Transverse colon (tissue), 4 donors: Measurements from ENCODE around the gene SLC22A31. TPM values are rescaled to one million over a fixed set of nuclear protein-coding genes. Genes with fewer than 3 reads are reported as not detected.
"Not testable (repeated sequence)": the region's sequence is repeated elsewhere in the genome, so short reads cannot be mapped to it uniquely, and the experiment has no call there.

Experiments used
- DNase-seq: peaks from one replicate; pipeline ENCODE4 v3.0.0-alpha.2; 2019
- H3K27ac ChIP-seq, 4 donors: fragments of 200-600 bp; sonication (generic); 2 replicates each; pipeline ENCODE4 v1.5.1; 2016 to 2018; ENCODE audit warnings: inconsistent platforms in 4 of 4
- H3K27me3 ChIP-seq: fragments of 200-600 bp; sonication (generic); 2 replicates; pipeline ENCODE4 v1.5.1; 2017; ENCODE audit warnings: inconsistent platforms
- H3K36me3 ChIP-seq, 4 donors: fragments of 200-600 bp; sonication (generic); 2 replicates each; pipeline ENCODE4 v1.5.1; 2017 to 2019; ENCODE audit warnings: inconsistent platforms in 4 of 4
- H3K4me1 ChIP-seq, 4 donors: fragments of 200-600 bp; sonication (generic); 2 replicates each; pipeline ENCODE4 v1.5.1; 2017 to 2020; ENCODE audit warnings: inconsistent platforms in 4 of 4
- H3K4me3 ChIP-seq, 4 donors: fragments of 200-600 bp; sonication (generic); 1 replicate in 1 of 4; 2 replicates in 3 of 4; pipeline versions ENCODE4 v1.5.1 to v1.6.1; 2017 to 2019; ENCODE audit warnings: inconsistent platforms in 4 of 4
- H3K9me3 ChIP-seq, 2 donors: fragments of 200-600 bp; sonication (generic); 2 replicates each; pipeline ENCODE4 v1.5.1; 2017 to 2019; ENCODE audit warnings: inconsistent platforms in 2 of 2
- EP300 ChIP-seq: sonication (generic); formaldehyde crosslinking; IDR thresholded peaks from one replicate; pipeline ENCODE4 v1.6.1; 2017; ENCODE audit warnings: antibody characterized with exemption, low read depth
- POLR2A ChIP-seq: fragments of 450-650 bp; IDR thresholded peaks from one replicate; pipeline ENCODE4 v1.6.1; 2016; ENCODE audit warnings: antibody characterized with exemption, mild to moderate bottlenecking, moderate library complexity
- POLR2AphosphoS5 ChIP-seq, 3 donors: sonication (generic); formaldehyde crosslinking; IDR thresholded peaks; one replicate each; pipeline ENCODE4 v1.6.1; 2016; ENCODE audit warnings: antibody characterized with exemption in 3 of 3
- WGBS, 2 donors: methylation state at CpG; one replicate each; pipeline ENCODE4 v1.1.5; 2018; ENCODE audit warnings: low coverage in 1 of 2; 5-methylcytosine and 5-hydroxymethylcytosine counted together
- in situ Hi-C, 4 donors: fragments of 200-750 bp; cut with MboI; loops; one replicate each; pipeline versions ENCODE4 v1.15.0 to v1.15.1; 2017; ENCODE audit warnings: low sequenced_read_pairs in 3 of 4, low pct_ligation_motif_present in 1 of 4, low pct_unique_long_range_greater_than_20kb in 1 of 4
- intact Hi-C: fragments of 100-400 bp; cut with DNase I; formaldehyde crosslinking; loops from one replicate; pipeline ENCODE4 v1.15.1; 2023; ENCODE audit warnings: low total_unique reads
- total RNA-seq, 4 donors: library from RNA; depleted of rRNA; stranded (reverse); fragments of >200 nt; gene quantifications; one replicate each; pipeline ENCODE4 v1.1.0, GENCODE V29; 2016
- TF ChIP-seq, protein P1 (sequence below), 5 experiments: fragments of 200-600 bp in 3 of 5; fragments of 450-650 bp in 2 of 5; sonication (generic) in 3 of 5; IDR thresholded peaks; 1 replicate in 2 of 5; 2 replicates in 3 of 5; pipeline ENCODE4 v1.5.1; 2016 to 2017; ENCODE audit warnings: antibody characterized with exemption in 5 of 5, inconsistent platforms in 3 of 5, mild to moderate bottlenecking in 2 of 5, moderate library complexity in 1 of 5

Gene SLC22A31
- total RNA-seq, 4 donors from 2014 or later, result 1.3 TPM; not detected in 3

- WGBS, 2 donors, result 54% methylated on average over 19 of the region's 19 CpGs; no CpG with 5 or more reads in 1 of the 2 donors
- intact Hi-C loops (no loop called here), in situ Hi-C loops (no loop called here)
- Histone ChIP-seq H3K36me3 (no peaks in the 10 kb centered on the region), H3K27me3 (peaks cover 23% of the 10 kb centered on the region), H3K9me3 (no peaks in the 10 kb centered on the region), H3K27ac (no peak overlapping the region), H3K4me3 (no peak overlapping the region), H3K4me1 (peaks cover 0 to 7% (median 4%) of the 10 kb centered on the region in 4 donors)
- TF ChIP-seq, protein P1, sequence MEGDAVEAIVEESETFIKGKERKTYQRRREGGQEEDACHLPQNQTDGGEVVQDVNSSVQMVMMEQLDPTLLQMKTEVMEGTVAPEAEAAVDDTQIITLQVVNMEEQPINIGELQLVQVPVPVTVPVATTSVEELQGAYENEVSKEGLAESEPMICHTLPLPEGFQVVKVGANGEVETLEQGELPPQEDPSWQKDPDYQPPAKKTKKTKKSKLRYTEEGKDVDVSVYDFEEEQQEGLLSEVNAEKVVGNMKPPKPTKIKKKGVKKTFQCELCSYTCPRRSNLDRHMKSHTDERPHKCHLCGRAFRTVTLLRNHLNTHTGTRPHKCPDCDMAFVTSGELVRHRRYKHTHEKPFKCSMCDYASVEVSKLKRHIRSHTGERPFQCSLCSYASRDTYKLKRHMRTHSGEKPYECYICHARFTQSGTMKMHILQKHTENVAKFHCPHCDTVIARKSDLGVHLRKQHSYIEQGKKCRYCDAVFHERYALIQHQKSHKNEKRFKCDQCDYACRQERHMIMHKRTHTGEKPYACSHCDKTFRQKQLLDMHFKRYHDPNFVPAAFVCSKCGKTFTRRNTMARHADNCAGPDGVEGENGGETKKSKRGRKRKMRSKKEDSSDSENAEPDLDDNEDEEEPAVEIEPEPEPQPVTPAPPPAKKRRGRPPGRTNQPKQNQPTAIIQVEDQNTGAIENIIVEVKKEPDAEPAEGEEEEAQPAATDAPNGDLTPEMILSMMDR (IDR thresholded peaks at IDR 0.05), result no peak
- TF ChIP-seq POLR2A (no peak), POLR2AphosphoS5 (IDR thresholded peaks at IDR 0.05) (no peak), EP300 (no peak)
- no peak for DNase-seq
These were observed 13.1 kb downstream of the SLC22A31 start for GRCh38 chr16:89187032-89187769.

DNA sequence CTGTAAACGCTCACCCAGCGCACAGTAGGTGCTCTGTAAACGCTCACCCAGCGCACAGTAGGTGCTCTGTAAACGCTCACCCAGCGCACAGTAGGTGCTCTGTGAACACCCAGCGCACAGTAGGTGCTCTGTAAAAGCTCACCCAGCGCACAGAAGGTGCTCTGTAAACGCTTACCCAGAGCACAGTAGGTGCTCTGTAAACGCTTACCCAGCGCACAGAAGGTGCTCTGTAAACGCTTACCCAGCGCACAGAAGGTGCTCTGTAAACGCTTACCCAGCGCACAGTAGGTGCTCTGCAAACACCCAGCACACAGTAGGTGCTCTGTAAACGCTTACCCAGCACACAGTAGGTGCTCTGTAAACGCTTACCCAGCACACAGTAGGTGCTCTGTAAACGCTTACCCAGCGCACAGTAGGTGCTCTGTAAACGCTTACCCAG, 13.7 kb downstream of the SLC22A31 start:
- intact Hi-C loops, H3K4me1 ChIP-seq, H3K9me3 ChIP-seq, DNase-seq, H3K36me3 ChIP-seq, H3K27ac ChIP-seq, H3K4me3 ChIP-seq, in situ Hi-C loops: not testable (repeated sequence)
- WGBS, 2 donors, result 81% methylated on average over 20 of the region's 20 CpGs; no CpG with 5 or more reads in 1 of the 2 donors
- H3K27me3 ChIP-seq, result peaks cover 17% of the 10 kb centered on the region

DNA sequence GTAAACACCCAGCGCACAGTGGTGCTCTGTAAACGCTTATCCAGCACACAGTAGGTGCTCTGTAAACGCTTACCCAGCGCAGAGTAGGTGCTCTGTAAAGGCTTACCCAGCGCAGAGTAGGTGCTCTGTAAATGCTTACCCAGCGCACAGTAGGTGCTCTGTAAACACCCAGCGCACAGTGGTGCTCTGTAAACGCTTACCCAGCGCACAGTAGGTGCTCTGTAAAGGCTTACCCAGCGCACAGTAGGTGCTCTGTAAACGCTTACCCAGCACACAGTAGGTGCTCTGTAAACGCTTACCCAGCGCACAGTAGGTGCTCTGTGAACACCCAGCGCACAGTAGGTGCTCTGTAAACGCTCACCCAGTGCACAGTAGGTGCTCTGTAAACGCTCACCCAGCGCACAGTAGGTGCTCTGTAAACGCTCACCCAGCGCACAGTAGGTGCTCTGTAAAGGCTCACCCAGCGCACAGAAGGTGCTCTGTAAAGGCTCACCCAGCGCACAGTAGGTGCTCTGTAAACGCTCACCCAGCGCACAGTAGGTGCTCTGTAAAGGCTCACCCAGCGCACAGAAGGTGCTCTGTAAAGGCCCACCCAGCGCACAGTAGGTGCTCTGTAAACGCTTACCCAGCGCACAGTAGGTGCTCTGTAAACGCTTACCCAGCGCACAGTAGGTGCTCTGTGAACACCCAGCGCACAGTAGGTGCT, 14.3 kb downstream of the SLC22A31 start:
- DNase-seq, H3K27ac ChIP-seq, in situ Hi-C loops, H3K4me3 ChIP-seq, H3K9me3 ChIP-seq, H3K4me1 ChIP-seq, intact Hi-C loops, H3K36me3 ChIP-seq: not testable (repeated sequence)
- whole genome bisulfite sequencing, 2 donors, result 85% methylated on average over 30 of the region's 30 CpGs; no CpG with 5 or more reads in 1 of the 2 donors
- H3K27me3 ChIP-seq, result peaks cover 12% of the 10 kb centered on the region

DNA sequence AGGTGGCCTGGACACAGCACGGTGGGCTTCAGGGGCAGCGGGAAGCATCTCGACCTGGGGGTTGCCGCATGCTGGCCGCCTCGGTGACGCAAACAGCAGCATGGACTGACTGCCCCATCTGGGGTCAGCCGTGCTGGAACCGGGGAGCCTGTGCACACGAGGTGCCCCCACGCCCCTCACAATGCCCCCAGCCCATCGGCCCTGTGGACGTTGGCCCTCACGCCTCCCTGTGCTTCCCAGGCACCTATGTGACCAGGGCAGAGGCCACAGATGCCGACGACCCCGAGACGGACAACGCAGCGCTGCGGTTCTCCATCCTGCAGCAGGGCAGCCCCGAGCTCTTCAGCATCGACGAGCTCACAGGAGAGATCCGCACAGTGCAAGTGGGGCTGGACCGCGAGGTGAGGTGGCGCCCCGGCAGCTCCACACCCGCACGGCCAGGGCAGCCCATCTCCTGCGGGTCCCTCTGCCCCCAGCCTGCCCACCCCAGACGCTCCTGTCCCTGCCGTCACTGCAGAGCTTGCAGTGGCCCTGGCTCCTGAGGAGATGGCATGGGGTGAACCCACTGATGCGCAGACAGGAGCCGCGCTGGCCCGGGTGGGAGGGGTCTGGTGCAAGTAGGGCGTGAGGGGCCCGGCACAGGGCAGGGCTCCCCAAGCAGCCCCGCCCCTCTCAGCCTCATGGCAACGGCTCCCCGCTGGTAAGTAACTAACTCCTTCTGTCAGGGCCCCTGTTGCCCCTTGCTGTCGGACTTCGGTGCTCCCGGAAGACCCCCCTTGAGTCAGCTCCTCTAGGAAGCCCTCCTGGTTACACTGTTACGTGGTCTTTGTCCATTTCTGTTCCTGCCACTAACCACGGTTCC, 15.2 kb downstream of the SLC22A31 start:
- TF ChIP-seq POLR2AphosphoS5 (IDR thresholded peaks at IDR 0.05), result no peak
- no peak for TF ChIP-seq POLR2A
- no peak for TF ChIP-seq EP300
- TF ChIP-seq, protein P1 (IDR thresholded peaks at IDR 0.05), result no peak
- in situ Hi-C loops, result no loop called here
- Histone ChIP-seq H3K4me3 (no peak overlapping the region), H3K27me3 (peaks cover 12% of the 10 kb centered on the region), H3K4me1 (no peaks in the 10 kb centered on the region), H3K27ac (no peak overlapping the region), H3K9me3 (no peaks in the 10 kb centered on the region), H3K36me3 (no peaks in the 10 kb centered on the region)
- no peak for DNase-seq
- intact Hi-C loops, result no loop called here
- 61% methylated on average over 28 of the region's 48 CpGs; no CpG with 5 or more reads in 1 of the 2 donors for WGBS, 2 donors

GRCh38 chr16:89184677-89184932, 15.7 kb downstream of the SLC22A31 start:
- H3K9me3 ChIP-seq, result no peaks in the 10 kb centered on the region
- H3K4me1 ChIP-seq, result no peaks in the 10 kb centered on the region
- no peak overlapping the region for H3K27ac ChIP-seq
- no peak overlapping the region for H3K4me3 ChIP-seq
- WGBS, 2 donors, result 72% methylated on average over 9 of the region's 9 CpGs; no CpG with 5 or more reads in 1 of the 2 donors
- DNase-seq, result no peak
- H3K36me3 ChIP-seq, result no peaks in the 10 kb centered on the region
- TF ChIP-seq, protein P1 (IDR thresholded peaks at IDR 0.05), result no peak
- no peak for TF ChIP-seq POLR2AphosphoS5 (IDR thresholded peaks at IDR 0.05)
- TF ChIP-seq EP300, result no peak
- no peak for TF ChIP-seq POLR2A
- peaks cover 12% of the 10 kb centered on the region for H3K27me3 ChIP-seq
- in situ Hi-C loops, result no loop called here
- intact Hi-C loops, result no loop called here
